Measurements from ENCODE around the gene ING1.

Gene ING1

DNA sequence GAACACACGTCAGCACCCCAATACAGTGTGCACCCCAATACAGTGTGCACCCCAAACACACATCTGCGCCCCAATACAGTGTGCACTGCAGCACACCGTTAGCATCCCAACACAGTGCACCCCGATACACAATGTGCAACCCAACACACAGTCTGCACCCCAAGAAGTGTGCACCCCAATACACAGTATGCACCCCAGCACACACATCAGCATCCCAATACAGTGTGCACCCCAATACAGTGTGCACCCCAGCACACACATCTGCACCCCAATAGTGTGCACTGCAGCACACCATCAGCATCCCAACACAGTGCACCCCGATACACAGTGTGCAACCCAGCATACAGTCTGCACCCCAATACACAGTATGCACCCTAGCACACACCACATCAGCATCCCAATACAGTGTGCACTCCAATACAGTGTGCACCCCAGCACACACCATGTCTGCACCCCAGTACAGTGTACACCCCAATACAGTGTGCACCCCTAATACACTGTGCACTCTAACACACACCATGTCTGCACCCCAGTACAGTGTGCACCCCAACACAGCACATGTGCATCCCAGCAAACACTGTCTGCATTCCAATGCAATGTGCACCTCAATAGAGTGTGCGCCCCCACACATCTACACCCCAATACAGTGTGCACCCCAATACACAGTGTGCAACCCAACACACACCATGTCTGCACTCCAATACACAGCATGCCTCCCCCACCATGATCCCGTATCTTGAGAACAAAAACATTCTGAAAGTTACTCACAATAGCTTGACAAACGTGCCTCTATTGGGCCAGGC, 6.7 kb upstream of the ING1 start:
- TF ChIP-seq POLR2AphosphoS5 (IDR thresholded peaks at IDR 0.05; ENCODE audit: low read depth) (no peak), SPI1 (IDR thresholded peaks at IDR 0.05; ENCODE audit: borderline replicate concordance, low read depth) (no peak), GABPA (IDR thresholded peaks at IDR 0.05; ENCODE audit: low read depth) (no peak)
- TF ChIP-seq, protein P1, sequence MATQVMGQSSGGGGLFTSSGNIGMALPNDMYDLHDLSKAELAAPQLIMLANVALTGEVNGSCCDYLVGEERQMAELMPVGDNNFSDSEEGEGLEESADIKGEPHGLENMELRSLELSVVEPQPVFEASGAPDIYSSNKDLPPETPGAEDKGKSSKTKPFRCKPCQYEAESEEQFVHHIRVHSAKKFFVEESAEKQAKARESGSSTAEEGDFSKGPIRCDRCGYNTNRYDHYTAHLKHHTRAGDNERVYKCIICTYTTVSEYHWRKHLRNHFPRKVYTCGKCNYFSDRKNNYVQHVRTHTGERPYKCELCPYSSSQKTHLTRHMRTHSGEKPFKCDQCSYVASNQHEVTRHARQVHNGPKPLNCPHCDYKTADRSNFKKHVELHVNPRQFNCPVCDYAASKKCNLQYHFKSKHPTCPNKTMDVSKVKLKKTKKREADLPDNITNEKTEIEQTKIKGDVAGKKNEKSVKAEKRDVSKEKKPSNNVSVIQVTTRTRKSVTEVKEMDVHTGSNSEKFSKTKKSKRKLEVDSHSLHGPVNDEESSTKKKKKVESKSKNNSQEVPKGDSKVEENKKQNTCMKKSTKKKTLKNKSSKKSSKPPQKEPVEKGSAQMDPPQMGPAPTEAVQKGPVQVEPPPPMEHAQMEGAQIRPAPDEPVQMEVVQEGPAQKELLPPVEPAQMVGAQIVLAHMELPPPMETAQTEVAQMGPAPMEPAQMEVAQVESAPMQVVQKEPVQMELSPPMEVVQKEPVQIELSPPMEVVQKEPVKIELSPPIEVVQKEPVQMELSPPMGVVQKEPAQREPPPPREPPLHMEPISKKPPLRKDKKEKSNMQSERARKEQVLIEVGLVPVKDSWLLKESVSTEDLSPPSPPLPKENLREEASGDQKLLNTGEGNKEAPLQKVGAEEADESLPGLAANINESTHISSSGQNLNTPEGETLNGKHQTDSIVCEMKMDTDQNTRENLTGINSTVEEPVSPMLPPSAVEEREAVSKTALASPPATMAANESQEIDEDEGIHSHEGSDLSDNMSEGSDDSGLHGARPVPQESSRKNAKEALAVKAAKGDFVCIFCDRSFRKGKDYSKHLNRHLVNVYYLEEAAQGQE (IDR thresholded peaks at IDR 0.05; ENCODE audit: insufficient replicate concordance, low read depth) = no peak
- TF ChIP-seq, protein P2, sequence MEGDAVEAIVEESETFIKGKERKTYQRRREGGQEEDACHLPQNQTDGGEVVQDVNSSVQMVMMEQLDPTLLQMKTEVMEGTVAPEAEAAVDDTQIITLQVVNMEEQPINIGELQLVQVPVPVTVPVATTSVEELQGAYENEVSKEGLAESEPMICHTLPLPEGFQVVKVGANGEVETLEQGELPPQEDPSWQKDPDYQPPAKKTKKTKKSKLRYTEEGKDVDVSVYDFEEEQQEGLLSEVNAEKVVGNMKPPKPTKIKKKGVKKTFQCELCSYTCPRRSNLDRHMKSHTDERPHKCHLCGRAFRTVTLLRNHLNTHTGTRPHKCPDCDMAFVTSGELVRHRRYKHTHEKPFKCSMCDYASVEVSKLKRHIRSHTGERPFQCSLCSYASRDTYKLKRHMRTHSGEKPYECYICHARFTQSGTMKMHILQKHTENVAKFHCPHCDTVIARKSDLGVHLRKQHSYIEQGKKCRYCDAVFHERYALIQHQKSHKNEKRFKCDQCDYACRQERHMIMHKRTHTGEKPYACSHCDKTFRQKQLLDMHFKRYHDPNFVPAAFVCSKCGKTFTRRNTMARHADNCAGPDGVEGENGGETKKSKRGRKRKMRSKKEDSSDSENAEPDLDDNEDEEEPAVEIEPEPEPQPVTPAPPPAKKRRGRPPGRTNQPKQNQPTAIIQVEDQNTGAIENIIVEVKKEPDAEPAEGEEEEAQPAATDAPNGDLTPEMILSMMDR (IDR thresholded peaks at IDR 0.05; ENCODE audit: insufficient read depth, low read length) = no peak
- no peak for DNase-seq (ENCODE audit: low read depth in 1 of 2, low spot score in 1 of 2)
- peak overlapping the region; percentile 63 for H3K27ac ChIP-seq (replicated peaks)

DNA sequence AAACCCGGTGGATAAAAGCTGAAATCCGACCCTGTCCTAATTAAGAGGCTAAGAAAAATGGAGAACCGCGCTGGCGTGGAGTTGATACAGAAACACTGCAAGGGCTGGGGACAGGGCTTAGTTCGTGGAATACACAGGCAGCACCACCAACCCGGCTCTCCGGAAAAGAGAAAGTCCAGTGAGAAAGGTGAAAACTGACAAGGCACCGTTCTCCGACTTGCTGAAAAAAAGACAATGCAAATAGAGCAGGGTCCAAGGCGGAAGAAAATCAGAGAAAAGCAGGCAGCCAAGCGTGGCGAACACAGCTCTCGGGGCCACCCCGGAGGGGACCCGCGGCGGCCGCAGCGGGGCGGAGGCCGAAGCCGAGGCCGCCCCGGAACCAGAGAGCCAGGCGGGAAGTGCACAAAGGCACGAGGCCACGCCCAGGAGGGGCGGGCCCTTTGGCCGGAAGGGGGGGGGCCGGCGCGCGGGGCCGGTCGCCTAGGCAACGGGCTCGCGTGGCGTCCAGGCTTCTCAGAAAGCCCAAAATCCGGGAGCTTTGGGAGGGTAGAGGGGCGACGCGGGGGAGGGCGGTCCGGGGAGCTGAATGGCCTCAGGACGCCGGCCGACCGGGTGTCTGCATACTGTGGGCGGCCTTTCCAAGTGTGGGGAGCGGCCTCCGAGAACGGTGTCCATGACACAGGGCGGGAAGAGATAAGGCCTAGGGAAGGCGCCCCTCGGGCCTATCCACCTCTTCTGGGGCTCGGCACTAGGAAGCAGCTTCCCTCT, 1.2 kb upstream of the ING1 start:
- TF ChIP-seq GABPA (IDR thresholded peaks at IDR 0.05; ENCODE audit: low read depth) (peak; percentile 75), POLR2AphosphoS5 (IDR thresholded peaks at IDR 0.05; ENCODE audit: low read depth) (peak; percentile 83), SPI1 (IDR thresholded peaks at IDR 0.05; ENCODE audit: borderline replicate concordance, low read depth) (peak; percentile 57; the same call in 1 of the 2 replicates)
- TF ChIP-seq, protein P2 (IDR thresholded peaks at IDR 0.05; ENCODE audit: insufficient read depth, low read length) = no peak
- TF ChIP-seq, protein P1 (IDR thresholded peaks at IDR 0.05; ENCODE audit: insufficient replicate concordance, low read depth) = peak; percentile 12
- Histone ChIP-seq H3K27me3 (ENCODE audit: insufficient read depth, poor library complexity, severe bottlenecking) (no peaks in the 10 kb centered on the region), H3K27ac (replicated peaks) (peak overlapping the region; percentile 96), H3K4me3 (replicated peaks; ENCODE audit: insufficient read depth, low read length) (peak overlapping the region; percentile 98)
- peak; percentile 63 to 90 for DNase-seq (ENCODE audit: low read depth in 1 of 2, low spot score in 1 of 2)

More for the DNA sequence above, 6.7 kb upstream of the ING1 start:
- peak overlapping the region; percentile 33 for H3K4me3 ChIP-seq (replicated peaks; ENCODE audit: insufficient read depth, low read length)
- H3K27me3 ChIP-seq (ENCODE audit: insufficient read depth, poor library complexity, severe bottlenecking) = no peaks in the 10 kb centered on the region

DNA sequence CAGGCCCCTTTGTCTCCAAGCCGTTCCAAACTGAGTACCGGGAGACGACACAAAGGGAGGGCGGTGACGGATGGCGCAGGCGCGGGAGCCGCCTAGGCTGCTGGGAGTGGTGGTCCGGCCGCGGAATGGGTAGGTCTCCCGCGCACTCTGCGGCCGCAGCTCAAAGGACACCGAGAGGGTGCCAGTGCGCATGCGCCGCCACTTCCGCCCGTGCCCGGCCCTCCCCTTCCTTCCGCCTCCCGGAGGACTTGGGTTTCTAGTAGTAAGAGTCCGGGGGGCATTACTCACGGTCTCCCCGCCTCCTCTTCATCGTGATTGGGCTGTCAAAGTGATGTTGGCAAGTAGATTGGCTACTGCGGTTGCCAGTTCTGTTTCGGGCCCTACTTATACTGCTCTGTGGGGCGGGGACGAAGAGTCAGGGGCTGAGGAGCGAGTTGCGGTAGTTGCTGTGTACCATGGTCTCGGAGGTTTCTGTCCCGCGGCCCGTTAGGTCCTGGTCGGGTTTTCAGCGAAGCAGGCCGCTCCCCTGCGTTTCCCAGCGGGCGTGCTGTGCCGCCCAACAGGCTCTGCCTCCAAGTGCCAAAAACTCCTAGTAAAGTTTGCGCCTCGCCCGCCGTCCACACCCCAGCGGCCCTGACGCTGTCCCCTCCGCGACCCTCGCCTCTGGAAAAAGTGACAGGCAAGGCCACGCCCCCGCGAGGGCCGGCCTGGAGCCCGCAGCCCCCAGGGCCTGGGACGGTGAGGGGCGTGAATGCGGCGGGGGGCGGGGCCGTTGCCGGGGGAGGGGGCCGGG, 455 bp upstream of the ING1 start:
- Histone ChIP-seq H3K27ac (replicated peaks) (peak overlapping the region; percentile 96), H3K27me3 (ENCODE audit: insufficient read depth, poor library complexity, severe bottlenecking) (no peaks in the 10 kb centered on the region), H3K4me3 (replicated peaks; ENCODE audit: insufficient read depth, low read length) (peak overlapping the region; percentile 98)
- peak; percentile 99 to 100 for DNase-seq (ENCODE audit: low read depth in 1 of 2, low spot score in 1 of 2)
- TF ChIP-seq, protein P1 (IDR thresholded peaks at IDR 0.05; ENCODE audit: insufficient replicate concordance, low read depth) = peak; percentile 13
- TF ChIP-seq, protein P2 (IDR thresholded peaks at IDR 0.05; ENCODE audit: insufficient read depth, low read length) = no peak
- TF ChIP-seq POLR2AphosphoS5 (IDR thresholded peaks at IDR 0.05; ENCODE audit: low read depth) = peak; percentile 99
- no peak; the same call in 1 of the 2 replicates for TF ChIP-seq GABPA (IDR thresholded peaks at IDR 0.05; ENCODE audit: low read depth)
- TF ChIP-seq SPI1 (IDR thresholded peaks at IDR 0.05; ENCODE audit: borderline replicate concordance, low read depth) = peak; percentile 51; the same call in 1 of the 2 replicates
